K562 (cell line): ENCODE results near the gene CEP57. TPM values are rescaled to one million over a fixed set of nuclear protein-coding genes. Genes with fewer than 3 reads are reported as not detected.
A peak's percentile ranks its signal among the peaks of the same experiment; 100 is the strongest.

Source experiments
- ATAC-seq: fragments of 200-7000 bp; cut with Tn5 transposase; 3 replicates; pipeline ENCODE4 v1.9.1; 2020; ENCODE audit warnings: moderate library complexity
- BruUV-seq: library from RNA; stranded (reverse); fragments of 400-500 nt; replicated peaks from 2 replicates; lab custom pipeline; 2021; lab: Mats Ljungman, UMichigan
- CTCF ChIA-PET: fragments of 300-600 bp; formaldehyde crosslinking; extraction: SDS; loops from one replicate; lab custom pipeline; 2021; ENCODE audit warnings: low intra/inter-chr PET ratio; lab: Yijun Ruan, JAX
- POLR2A ChIA-PET: fragments of 300-600, 350-650 bp; sonication (Branson Sonifier 250); formaldehyde crosslinking; extraction: SDS; loops from one replicate; lab custom pipeline; 2021; ENCODE audit warnings: antibody characterized with exemption, inconsistent platforms; lab: Yijun Ruan, JAX
- DNase-seq, 4 experiments: peaks; one replicate each; pipeline versions ENCODE4 v3.0.0 to v3.0.0-alpha.2; 2011 to 2018; ENCODE audit warnings: low spot score in 3 of 4, mixed read lengths in 3 of 4; ENCODE audit errors: extremely low read depth in 1 of 4
- FAIRE-seq: peaks from 2 replicates; lab custom pipeline; 2011; peaks lifted over from hg19 to GRCh38; lab: Jason Lieb, UNC
- H2AFZ ChIP-seq: 2 replicates; pipeline ENCODE4 v1.6.0; 2011; ENCODE audit warnings: low read depth, low read length, control low read depth, inconsistent platforms
- H3K27ac ChIP-seq: fragments of 200-600 bp; 3 replicates; pipeline ENCODE4 v1.8.0; 2011; ENCODE audit warnings: low read depth, mild to moderate bottlenecking, control low read depth, inconsistent platforms, low read length, moderate library complexity, mixed read lengths; ENCODE audit errors: extremely low read depth
- H3K27me3 ChIP-seq, 2 experiments: fragments of 300-600 bp in 1 of 2; 2 replicates in 1 of 2; 3 replicates in 1 of 2; pipeline versions ENCODE4 v1.6.0 to v1.8.0; 2011; ENCODE audit warnings: inconsistent platforms in 2 of 2, low read length in 2 of 2, mild to moderate bottlenecking in 1 of 2, mixed read lengths in 1 of 2, moderate library complexity in 1 of 2; ENCODE audit not compliant: control insufficient read depth in 2 of 2, insufficient read depth in 2 of 2
- H3K36me3 ChIP-seq: fragments of 300-600 bp; 3 replicates; pipeline ENCODE4 v1.8.0; 2011; ENCODE audit warnings: mild to moderate bottlenecking, low read length, inconsistent platforms; ENCODE audit not compliant: control insufficient read depth, insufficient read depth
- H3K4me1 ChIP-seq, 2 experiments: fragments of 200-600 bp in 1 of 2; replicated peaks in 1 of 2; 2 replicates in 1 of 2; 3 replicates in 1 of 2; pipeline versions ENCODE4 v1.5.1 to v1.8.0; 2011; ENCODE audit warnings: inconsistent platforms in 2 of 2, low read length in 2 of 2, mild to moderate bottlenecking in 1 of 2, mixed read lengths in 1 of 2, moderate library complexity in 1 of 2; ENCODE audit not compliant: control insufficient read depth in 2 of 2, insufficient read depth in 2 of 2
- H3K4me2 ChIP-seq: 2 replicates; pipeline ENCODE4 v1.6.1; 2011; ENCODE audit warnings: low read length, control low read depth, inconsistent platforms, mixed read lengths; ENCODE audit not compliant: insufficient read depth
- H3K4me3 ChIP-seq: fragments of 200-600 bp; sonication (generic), shearing (Covaris generic); 2 replicates; pipeline ENCODE4 v1.5.1; 2016; ENCODE audit warnings: control low read depth, inconsistent platforms
- H3K79me2 ChIP-seq: fragments of 200-600 bp; 3 replicates; pipeline ENCODE4 v1.8.0; 2011; ENCODE audit warnings: low read length, inconsistent platforms; ENCODE audit not compliant: control insufficient read depth, insufficient read depth
- H3K9ac ChIP-seq, 2 experiments: 2 replicates each; pipeline versions ENCODE4 v1.6.0 to v1.6.1; 2011; ENCODE audit warnings: low read depth in 2 of 2, low read length in 2 of 2, control low read depth in 1 of 2, inconsistent platforms in 1 of 2, mild to moderate bottlenecking in 1 of 2, mixed read lengths in 1 of 2; ENCODE audit not compliant: insufficient read depth in 1 of 2
- H3K9me1 ChIP-seq: one replicate; pipeline ENCODE4 v1.6.0; 2011; ENCODE audit warnings: inconsistent platforms, mild to moderate bottlenecking, low read length, moderate library complexity; ENCODE audit not compliant: control insufficient read depth, insufficient read depth
- H3K9me3 ChIP-seq: replicated peaks from 2 replicates; pipeline ENCODE4 v1.5.1; 2011; ENCODE audit warnings: low read depth, low read length, inconsistent platforms; ENCODE audit not compliant: control insufficient read depth, insufficient read depth
- H4K20me1 ChIP-seq: replicated peaks from 2 replicates; pipeline ENCODE4 v1.6.1; 2011; ENCODE audit warnings: low read length, inconsistent platforms, mixed read lengths; ENCODE audit not compliant: control insufficient read depth, insufficient read depth
- CBX3 ChIP-seq, 2 experiments: IDR thresholded peaks; 1 replicate in 1 of 2; 2 replicates in 1 of 2; pipeline ENCODE4 v1.6.1; 2012; ENCODE audit warnings: inconsistent platforms in 2 of 2, low read length in 2 of 2, borderline replicate concordance in 1 of 2, control low read depth in 1 of 2
- CCAR2 ChIP-seq: fragments of 200-400 bp; formaldehyde crosslinking; IDR thresholded peaks from 2 replicates; pipeline ENCODE4 v1.6.1; 2017; ENCODE audit warnings: mild to moderate bottlenecking, low read depth, low read length
- DPF2 ChIP-seq: fragments of 450-650 bp; IDR thresholded peaks from 2 replicates; pipeline ENCODE4 v1.6.1; 2016
- E2F1 ChIP-seq: sonication (generic); formaldehyde crosslinking; IDR thresholded peaks from 2 replicates; pipeline ENCODE4 v1.8.1; 2023; ENCODE audit warnings: mild to moderate bottlenecking, missing genetic modification reagents, moderate library complexity
- ELK3 ChIP-seq: fragments of 450-650 bp; formaldehyde crosslinking; IDR thresholded peaks from 2 replicates; pipeline ENCODE4 v1.4.0; 2020; ENCODE audit warnings: mild to moderate bottlenecking
- ETS2 ChIP-seq: IDR thresholded peaks from 2 replicates; pipeline ENCODE4 v1.6.1; 2016; ENCODE audit warnings: borderline replicate concordance, missing genetic modification characterization, mild to moderate bottlenecking, moderate library complexity, missing compliant biosample characterization; ENCODE audit not compliant: poor library complexity, severe bottlenecking
- MEF2D ChIP-seq: conservative IDR thresholded peaks from 2 replicates; pipeline ENCODE4 v1.6.1; 2016; ENCODE audit warnings: low read depth, missing genetic modification characterization, missing compliant biosample characterization
- SNRNP70 ChIP-seq: fragments of 200-400 bp; formaldehyde crosslinking; optimal IDR thresholded peaks from 2 replicates; pipeline ENCODE3; 2017; ENCODE audit warnings: low read depth, low read length
- TAF7 ChIP-seq: fragments of 450-650 bp; IDR thresholded peaks from 2 replicates; pipeline ENCODE4 v1.6.1; 2016; ENCODE audit warnings: missing genetic modification characterization, missing compliant biosample characterization
- WGBS: fragments of 100-300 bp; shearing (Covaris generic); methylation state at CpG from one replicate; pipeline ENCODE4 v1.1.6; 2016; ENCODE audit warnings: low coverage, mixed read lengths; ENCODE audit not compliant: insufficient coverage; ENCODE audit errors: missing lambda C conversion rate; 5-methylcytosine and 5-hydroxymethylcytosine counted together
- in situ Hi-C: fragments of 300-500 bp; cut with MboI; formaldehyde crosslinking; loops from 4 replicates; pipeline ENCODE4 v1.15.0; 2018; ENCODE audit warnings: inconsistent platforms, mixed read lengths
- intact Hi-C: fragments of 100-400 bp; cut with micrococcal nuclease; formaldehyde crosslinking; loops from 2 replicates; pipeline ENCODE4 v1.14.2; 2022
- polyA plus RNA-seq, 8 experiments: library from polyadenylated mRNA; depleted of rRNA in 4 of 8; stranded (reverse) in 5 of 8; unstranded in 3 of 8; fragments of >200 nt; fragmentation: Nextera tagmentation in 2 of 8; fragmentation: Illumina TruSeq in 1 of 8; extraction: Ambion mirVana in 2 of 8; extraction: Trizol in 1 of 8; gene quantifications; 2 replicates each; pipeline versions ENCODE4 v1.2.1 to v1.2.3, GENCODE V29; 2011 to 2014; ENCODE audit warnings: inconsistent platforms in 1 of 8, missing spikeins in 1 of 8
- total RNA-seq, 7 experiments: library from RNA; depleted of rRNA in 6 of 7; stranded (reverse); fragments of >200 nt in 6 of 7; fragmentation: Illumina TruSeq in 2 of 7; extraction: Trizol in 2 of 7; gene quantifications; 2 replicates each; pipeline versions ENCODE4 v1.2.1 to v1.2.3, GENCODE V29; 2011 to 2021; ENCODE audit warnings: low replicate concordance in 1 of 7
- TF ChIP-seq, protein P1 (sequence below): sonication (generic); formaldehyde crosslinking; IDR thresholded peaks from 2 replicates; pipeline ENCODE4 v1.8.0; 2023; ENCODE audit warnings: mild to moderate bottlenecking, missing genetic modification reagents
- TF ChIP-seq, protein P2 (sequence below): fragments of 450-650 bp; IDR thresholded peaks from 2 replicates; pipeline ENCODE4 v1.6.1; 2014; ENCODE audit warnings: low read depth, mild to moderate bottlenecking, moderate library complexity, borderline replicate concordance
- TF ChIP-seq, protein P3 (sequence below), 2 experiments: IDR thresholded peaks in 1 of 2; conservative IDR thresholded peaks in 1 of 2; 2 replicates each; pipeline ENCODE4 v1.6.1; 2016; ENCODE audit warnings: low read depth in 2 of 2, mild to moderate bottlenecking in 1 of 2, missing compliant biosample characterization in 1 of 2, missing genetic modification characterization in 1 of 2, moderate library complexity in 1 of 2

The CEP57 gene
- total and polyA plus RNA-seq, 9 of the 15 experiments (the other 6 are each of a cell fraction or from before 2014, with no cell fraction given), result 25.1 to 88.1 (median 65.2) TPM

DNA sequence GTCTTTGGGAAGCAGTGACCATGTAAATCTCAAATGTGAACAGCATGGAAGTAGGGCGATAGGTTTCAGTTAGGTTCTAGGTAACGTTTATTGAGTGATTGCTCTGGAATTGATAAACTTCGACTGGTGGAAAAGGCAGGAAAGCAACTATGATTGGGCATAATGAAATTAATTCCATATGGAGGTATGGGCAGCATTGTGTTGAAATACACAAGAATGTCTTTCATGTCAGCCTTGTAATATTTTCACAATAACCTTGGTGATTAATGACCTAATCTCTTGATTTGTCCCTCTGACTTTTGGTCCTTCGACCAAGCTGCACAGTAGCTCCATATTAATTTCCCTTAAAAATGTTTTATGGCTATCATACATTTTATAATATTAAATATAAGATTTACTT lies 2.8 kb downstream of the CEP57 start:
- H2AFZ ChIP-seq, result no peak overlapping the region
- FAIRE-seq (no peak), DNase-seq (no peak), ATAC-seq (no peak)
- peaks cover 21% of the 10 kb centered on the region for H3K36me3 ChIP-seq
- peak overlapping the region; percentile 95 for H3K4me2 ChIP-seq
- POLR2A ChIA-PET, result interaction anchor here (1.2 to 1.7 kb wide), 2 partner anchors 34 to 46 kb away, joined by 3 read pairs; no protein-coding TSS in a partner anchor
- no peaks in the 10 kb centered on the region for H3K9me1 ChIP-seq
- H3K4me1 ChIP-seq, result peaks cover 4 to 14% of the 10 kb centered on the region in 2 experiments; a peak in 4 of 5 replicates
- 8% methylated on average over 4 of the region's 4 CpGs for WGBS
- H3K9me3 ChIP-seq, result no peaks in the 10 kb centered on the region
- in situ Hi-C loops, result no loop called here
- peaks cover 94% of the 10 kb centered on the region for H3K79me2 ChIP-seq
- peaks cover 6% of the 10 kb centered on the region; the same call in 1 of the 2 replicates for H4K20me1 ChIP-seq
- peak overlapping the region in 1 of 2 experiments; percentile 99; a peak in 3 of 4 replicates for H3K9ac ChIP-seq
- peak overlapping the region; percentile 99; the same call in 2 of the 3 replicates for H3K27ac ChIP-seq
- peak overlapping the region; percentile 88; the same call in 1 of the 2 replicates for H3K4me3 ChIP-seq
- no peaks in the 10 kb centered on the region for H3K27me3 ChIP-seq
- intact Hi-C loops, result loop anchor here (5.0 kb wide), 1 partner anchor 449 kb away; no protein-coding TSS in a partner anchor
- CTCF ChIA-PET, result no interaction called here
- no TSS peak for BruUV-seq
- TF ChIP-seq, protein P1, sequence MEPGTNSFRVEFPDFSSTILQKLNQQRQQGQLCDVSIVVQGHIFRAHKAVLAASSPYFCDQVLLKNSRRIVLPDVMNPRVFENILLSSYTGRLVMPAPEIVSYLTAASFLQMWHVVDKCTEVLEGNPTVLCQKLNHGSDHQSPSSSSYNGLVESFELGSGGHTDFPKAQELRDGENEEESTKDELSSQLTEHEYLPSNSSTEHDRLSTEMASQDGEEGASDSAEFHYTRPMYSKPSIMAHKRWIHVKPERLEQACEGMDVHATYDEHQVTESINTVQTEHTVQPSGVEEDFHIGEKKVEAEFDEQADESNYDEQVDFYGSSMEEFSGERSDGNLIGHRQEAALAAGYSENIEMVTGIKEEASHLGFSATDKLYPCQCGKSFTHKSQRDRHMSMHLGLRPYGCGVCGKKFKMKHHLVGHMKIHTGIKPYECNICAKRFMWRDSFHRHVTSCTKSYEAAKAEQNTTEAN (CRISPR knock-in tag), result no peak
- TF ChIP-seq E2F1 (CRISPR knock-in tag) (no peak), CBX3 (IDR thresholded peaks at IDR 0.05; ENCODE audit: borderline replicate concordance in 1 of 2, low read length in 2 of 2) (no peak), ELK3 (CRISPR knock-in tag) (no peak), SNRNP70 (no peak), ETS2 (tag) (no peak), CCAR2 (no peak), DPF2 (no peak), MEF2D (no peak), TAF7 (tag) (no peak)
- TF ChIP-seq, protein P2, sequence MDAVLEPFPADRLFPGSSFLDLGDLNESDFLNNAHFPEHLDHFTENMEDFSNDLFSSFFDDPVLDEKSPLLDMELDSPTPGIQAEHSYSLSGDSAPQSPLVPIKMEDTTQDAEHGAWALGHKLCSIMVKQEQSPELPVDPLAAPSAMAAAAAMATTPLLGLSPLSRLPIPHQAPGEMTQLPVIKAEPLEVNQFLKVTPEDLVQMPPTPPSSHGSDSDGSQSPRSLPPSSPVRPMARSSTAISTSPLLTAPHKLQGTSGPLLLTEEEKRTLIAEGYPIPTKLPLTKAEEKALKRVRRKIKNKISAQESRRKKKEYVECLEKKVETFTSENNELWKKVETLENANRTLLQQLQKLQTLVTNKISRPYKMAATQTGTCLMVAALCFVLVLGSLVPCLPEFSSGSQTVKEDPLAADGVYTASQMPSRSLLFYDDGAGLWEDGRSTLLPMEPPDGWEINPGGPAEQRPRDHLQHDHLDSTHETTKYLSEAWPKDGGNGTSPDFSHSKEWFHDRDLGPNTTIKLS, result no peak
- TF ChIP-seq, protein P3, sequence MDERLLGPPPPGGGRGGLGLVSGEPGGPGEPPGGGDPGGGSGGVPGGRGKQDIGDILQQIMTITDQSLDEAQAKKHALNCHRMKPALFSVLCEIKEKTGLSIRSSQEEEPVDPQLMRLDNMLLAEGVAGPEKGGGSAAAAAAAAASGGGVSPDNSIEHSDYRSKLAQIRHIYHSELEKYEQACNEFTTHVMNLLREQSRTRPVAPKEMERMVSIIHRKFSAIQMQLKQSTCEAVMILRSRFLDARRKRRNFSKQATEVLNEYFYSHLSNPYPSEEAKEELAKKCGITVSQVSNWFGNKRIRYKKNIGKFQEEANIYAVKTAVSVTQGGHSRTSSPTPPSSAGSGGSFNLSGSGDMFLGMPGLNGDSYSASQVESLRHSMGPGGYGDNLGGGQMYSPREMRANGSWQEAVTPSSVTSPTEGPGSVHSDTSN (CRISPR knock-in tag; IDR thresholded peaks at IDR 0.05; ENCODE audit: low read depth), result no peak
- TF ChIP-seq, protein P3 (tag; conservative IDR thresholded peaks at IDR 0.05; ENCODE audit: low read depth), result peak; percentile 25; the same call in 1 of the 2 replicates
